Endothelial cell of umbilical vein (primary cell): ENCODE results near the gene DYDC2. TPM values are rescaled to one million over a fixed set of nuclear protein-coding genes. Genes with fewer than 3 reads are reported as not detected.

Source experiments
- BruUV-seq: library from RNA; stranded (reverse); fragments of 400-500 nt; replicated peaks from 2 replicates; lab custom pipeline; 2021; lab: Mats Ljungman, UMichigan
- CTCF ChIA-PET: fragments of 300-600, 350-600 bp; sonication (Branson Sonifier 250); formaldehyde crosslinking; loops from one replicate; lab custom pipeline; 2021; ENCODE audit warnings: antibody characterized with exemption, inconsistent platforms; lab: Charles Lee
- POLR2A ChIA-PET: fragments of 300-600, 350-600 bp; sonication (Branson Sonifier 250); formaldehyde crosslinking; loops from one replicate; lab custom pipeline; 2021; ENCODE audit warnings: antibody characterized with exemption, inconsistent platforms; lab: Charles Lee
- DNase-seq: peaks from one replicate; pipeline ENCODE4 v3.0.0-alpha.2; 2011; ENCODE audit warnings: low read depth, low spot score
- FAIRE-seq: peaks from 2 replicates; lab custom pipeline; 2011; peaks lifted over from hg19 to GRCh38; lab: Jason Lieb, UNC
- H2AFZ ChIP-seq: 2 replicates; pipeline ENCODE4 v1.6.0; 2012; ENCODE audit warnings: low read depth, low read length, control low read depth, inconsistent platforms
- H3K27ac ChIP-seq: 2 replicates; pipeline ENCODE4 v1.5.1; 2011; ENCODE audit warnings: low read depth, mild to moderate bottlenecking, control low read depth, low read length, moderate library complexity; ENCODE audit not compliant: insufficient read depth
- H3K27me3 ChIP-seq, 2 experiments: 2 replicates each; pipeline versions ENCODE4 v1.6.0 to v1.6.1; 2011; ENCODE audit warnings: low read length in 2 of 2, mixed read lengths in 1 of 2; ENCODE audit not compliant: control insufficient read depth in 2 of 2, insufficient read depth in 2 of 2
- H3K36me3 ChIP-seq, 2 experiments: 2 replicates in 1 of 2; 3 replicates in 1 of 2; pipeline ENCODE4 v1.5.1; 2011; ENCODE audit warnings: low read length in 2 of 2, mild to moderate bottlenecking in 1 of 2, moderate library complexity in 1 of 2; ENCODE audit not compliant: control insufficient read depth in 2 of 2, insufficient read depth in 2 of 2; ENCODE audit errors: extremely low read depth in 1 of 2
- H3K4me1 ChIP-seq: 3 replicates; pipeline ENCODE4 v1.5.1; 2011; ENCODE audit warnings: mild to moderate bottlenecking, low read length; ENCODE audit not compliant: control insufficient read depth, insufficient read depth; ENCODE audit errors: extremely low read depth
- H3K4me2 ChIP-seq: 2 replicates; pipeline ENCODE4 v1.6.1; 2011; ENCODE audit warnings: low read length, control low read depth, mixed read lengths; ENCODE audit not compliant: insufficient read depth
- H3K4me3 ChIP-seq, 3 experiments: fragments of 200-600 bp in 1 of 3; sonication (generic), shearing (Covaris generic) in 1 of 3; replicated peaks in 1 of 3; 2 replicates each; pipeline ENCODE4 v1.5.1; 2011 to 2016; ENCODE audit warnings: control low read depth in 3 of 3, low read length in 3 of 3, mild to moderate bottlenecking in 2 of 3, inconsistent platforms in 1 of 3, low read depth in 1 of 3, moderate library complexity in 1 of 3; ENCODE audit not compliant: insufficient read depth in 1 of 3
- H3K79me2 ChIP-seq: 2 replicates; pipeline ENCODE4 v1.6.0; 2012; ENCODE audit warnings: low read length, inconsistent platforms; ENCODE audit not compliant: control insufficient read depth, insufficient read depth
- H3K9ac ChIP-seq: replicated peaks from 2 replicates; pipeline ENCODE3; 2011; ENCODE audit warnings: low read length, control low read depth; ENCODE audit not compliant: insufficient read depth; ENCODE audit errors: extremely low read depth
- H3K9me1 ChIP-seq: replicated peaks from 3 replicates; pipeline ENCODE4 v1.6.0; 2011; ENCODE audit warnings: mild to moderate bottlenecking, low read length; ENCODE audit not compliant: control insufficient read depth, insufficient read depth; ENCODE audit errors: extremely low read depth
- H3K9me3 ChIP-seq: replicated peaks from 2 replicates; pipeline ENCODE4 v1.5.1; 2012; ENCODE audit warnings: low read length, inconsistent platforms; ENCODE audit not compliant: control insufficient read depth, insufficient read depth
- H4K20me1 ChIP-seq: replicated peaks from 2 replicates; pipeline ENCODE3; 2011; ENCODE audit warnings: mild to moderate bottlenecking, low read length; ENCODE audit not compliant: control insufficient read depth, insufficient read depth; ENCODE audit errors: extremely low read depth
- CTCF ChIP-seq, 2 donors: IDR thresholded peaks; 1 replicate in 1 of 2; 2 replicates in 1 of 2; pipeline ENCODE4 v1.5.1; 2011; ENCODE audit warnings: low read length in 2 of 2, mild to moderate bottlenecking in 2 of 2, moderate library complexity in 2 of 2, control low read depth in 1 of 2, inconsistent platforms in 1 of 2, low read depth in 1 of 2; ENCODE audit not compliant: insufficient read depth in 1 of 2; ENCODE audit errors: extremely low read depth in 1 of 2
- EZH2 ChIP-seq: IDR thresholded peaks from 2 replicates; pipeline ENCODE4 v1.6.1; 2012; ENCODE audit warnings: borderline replicate concordance, low read depth, mild to moderate bottlenecking, moderate library complexity, low read length, inconsistent platforms; ENCODE audit not compliant: severe bottlenecking
- FOS ChIP-seq: IDR thresholded peaks from 2 replicates; pipeline ENCODE4 v1.6.1; 2011; ENCODE audit warnings: mild to moderate bottlenecking, low read length, moderate library complexity, borderline replicate concordance; ENCODE audit not compliant: insufficient read depth
- GATA2 ChIP-seq: IDR thresholded peaks from 2 replicates; pipeline ENCODE4 v1.7.0; 2011; ENCODE audit warnings: low read depth, mild to moderate bottlenecking, moderate library complexity, mixed read lengths, low read length; ENCODE audit not compliant: insufficient read length, insufficient read depth
- JUN ChIP-seq: IDR thresholded peaks from 2 replicates; pipeline ENCODE4 v1.6.1; 2011; ENCODE audit warnings: borderline replicate concordance, low read depth; ENCODE audit not compliant: insufficient read length, insufficient read depth
- MAX ChIP-seq: IDR thresholded peaks from 2 replicates; pipeline ENCODE4 v1.6.1; 2011; ENCODE audit not compliant: insufficient read depth, insufficient read length
- MYC ChIP-seq: IDR thresholded peaks from one replicate; pipeline ENCODE4 v1.6.1; 2011; ENCODE audit warnings: mild to moderate bottlenecking, low read depth, low read length
- POLR2A ChIP-seq: IDR thresholded peaks from 2 replicates; pipeline ENCODE4 v1.6.1; 2012; ENCODE audit warnings: low read depth, mild to moderate bottlenecking, control low read depth, low read length
- POLR2AphosphoS5 ChIP-seq: IDR thresholded peaks from 2 replicates; pipeline ENCODE4 v1.6.1; 2012; ENCODE audit warnings: low read depth, mild to moderate bottlenecking, control low read depth, low read length, moderate library complexity; ENCODE audit not compliant: insufficient read depth
- dilution Hi-C: fragments of 300-500 bp; cut with MboI; formaldehyde crosslinking; loops from one replicate; pipeline ENCODE4 v1.15.0; 2019; ENCODE audit warnings: low sequenced_read_pairs; ENCODE audit not compliant: extremely low pct_ligation_motif_present
- intact Hi-C: fragments of 100-400 bp; cut with micrococcal nuclease; formaldehyde crosslinking; loops from one replicate; pipeline ENCODE4 v1.10.0; 2022
- polyA plus RNA-seq, 4 experiments: library from polyadenylated mRNA; depleted of rRNA in 3 of 4; stranded (reverse) in 3 of 4; unstranded in 1 of 4; fragments of >200 nt; gene quantifications; 2 replicates each; pipeline versions ENCODE4 v1.2.1 to v1.2.3, GENCODE V29; 2011 to 2012; ENCODE audit warnings: missing spikeins in 1 of 4
- total RNA-seq: library from RNA; stranded (reverse); gene quantifications from 2 replicates; pipeline ENCODE4 v1.2.3, GENCODE V29; 2021

DYDC2 gene
- total and polyA plus RNA-seq, 2 donors (not counting 3 experiments of a cell fraction or from before 2014, with no cell fraction given), result not detected

- Histone ChIP-seq H3K27ac (no peak overlapping the region), H3K27me3 (peaks cover 2 to 8% of the 10 kb centered on the region in 2 experiments), H3K4me3 (no peak overlapping the region), H3K4me2 (no peak overlapping the region), H2AFZ (no peak overlapping the region), H3K36me3 (no peaks in the 10 kb centered on the region), H3K4me1 (no peaks in the 10 kb centered on the region), H3K79me2 (no peaks in the 10 kb centered on the region), H3K9me3 (no peaks in the 10 kb centered on the region), H3K9ac (no peak overlapping the region), H3K9me1 (no peaks in the 10 kb centered on the region), H4K20me1 (no peaks in the 10 kb centered on the region)
- DNase-seq, result no peak
- ChIA-PET CTCF (interaction anchor here (0.6 to 1.1 kb wide), 2 partner anchors 15 to 29 kb away, joined by 3 to 6 read pairs; no protein-coding TSS in a partner anchor), POLR2A (no interaction called here)
- dilution Hi-C loops (no loop called here), intact Hi-C loops (no loop called here)
- BruUV-seq, result no TSS peak
- no peak for TF ChIP-seq CTCF (IDR thresholded peaks at IDR 0.05; ENCODE audit: extremely low read depth in 1 of 2, insufficient read depth in 1 of 2, low read depth in 1 of 2, low read length in 2 of 2)
- TF ChIP-seq EZH2, result no peak
- TF ChIP-seq GATA2, result no peak
- TF ChIP-seq POLR2A, result no peak
- TF ChIP-seq MYC, result no peak
- no peak for TF ChIP-seq JUN
- TF ChIP-seq FOS, result no peak
- TF ChIP-seq MAX, result no peak
- no peak for TF ChIP-seq POLR2AphosphoS5
- FAIRE-seq, result no peak
Measured at GRCh38 chr10:80333983-80334382, 22.6 kb upstream of the DYDC2 start.
